GM23248 (cell line): Measurements from ENCODE around the gene CTNNB1. TPM values are rescaled to one million over a fixed set of nuclear protein-coding genes. Genes with fewer than 3 reads are reported as not detected.

Experiments
- DNase-seq: peaks from one replicate; pipeline ENCODE4 v3.0.0-alpha.2; 2015
- H2AFZ ChIP-seq: fragments of 200-600 bp; sonication (generic); 2 replicates; pipeline ENCODE4 v1.6.1; 2016; ENCODE audit warnings: antibody characterized with exemption
- H3F3A ChIP-seq: fragments of 200-600 bp; sonication (generic); 2 replicates; pipeline ENCODE4 v1.6.1; 2016; ENCODE audit warnings: mild to moderate bottlenecking, antibody characterized with exemption, mixed run types; ENCODE audit not compliant: insufficient read depth
- H3K27ac ChIP-seq: fragments of 200-600 bp; sonication (generic); 2 replicates; pipeline ENCODE4 v1.5.1; 2016; ENCODE audit warnings: mild to moderate bottlenecking
- H3K27me3 ChIP-seq: fragments of 200-600 bp; sonication (generic); replicated peaks from 2 replicates; pipeline ENCODE4 v1.6.1; 2016; ENCODE audit warnings: mild to moderate bottlenecking; ENCODE audit not compliant: insufficient read depth
- H3K36me3 ChIP-seq: fragments of 200-600 bp; sonication (generic); 2 replicates; pipeline ENCODE4 v1.6.1; 2016; ENCODE audit warnings: low read depth, mild to moderate bottlenecking
- H3K4me1 ChIP-seq: fragments of 200-600 bp; sonication (generic); 2 replicates; pipeline ENCODE4 v1.6.1; 2016; ENCODE audit warnings: mild to moderate bottlenecking; ENCODE audit not compliant: insufficient read depth
- H3K4me2 ChIP-seq: fragments of 200-600 bp; sonication (generic); one replicate; pipeline ENCODE4 v1.6.1; 2016; ENCODE audit warnings: mild to moderate bottlenecking; ENCODE audit not compliant: unreplicated experiment
- H3K4me3 ChIP-seq: fragments of 200-600 bp; sonication (generic); 2 replicates; pipeline ENCODE4 v1.5.1; 2016; ENCODE audit warnings: mild to moderate bottlenecking
- H3K79me2 ChIP-seq: fragments of 200-600 bp; sonication (generic); 2 replicates; pipeline ENCODE4 v1.6.1; 2016; ENCODE audit warnings: mild to moderate bottlenecking; ENCODE audit not compliant: insufficient read depth
- H3K9ac ChIP-seq: fragments of 200-600 bp; sonication (generic); 2 replicates; pipeline ENCODE4 v1.6.1; 2016; ENCODE audit warnings: mild to moderate bottlenecking
- H3K9me2 ChIP-seq: fragments of 200-600 bp; sonication (generic); 2 replicates; pipeline ENCODE4 v1.6.1; 2016; ENCODE audit warnings: mixed run types, mild to moderate bottlenecking, moderate library complexity; ENCODE audit not compliant: insufficient read depth
- H3K9me3 ChIP-seq: fragments of 200-600 bp; sonication (generic); one replicate; pipeline ENCODE4 v1.6.1; 2017; ENCODE audit warnings: low read depth
- H4K20me1 ChIP-seq: fragments of 200-600 bp; sonication (generic); 2 replicates; pipeline ENCODE4 v1.6.0; 2016; ENCODE audit not compliant: insufficient read depth
- EZH2 ChIP-seq: fragments of 200-600 bp; sonication (generic); IDR thresholded peaks from 2 replicates; pipeline ENCODE4 v1.6.1; 2018; ENCODE audit warnings: antibody characterized with exemption, mild to moderate bottlenecking; ENCODE audit not compliant: insufficient read depth, poor library complexity, severe bottlenecking
- EZH2phosphoT487 ChIP-seq: fragments of 200-600 bp; sonication (generic); IDR thresholded peaks from 2 replicates; pipeline ENCODE4 v1.6.1; 2018; ENCODE audit warnings: antibody characterized with exemption, moderate library complexity, mild to moderate bottlenecking, low read depth; ENCODE audit not compliant: insufficient read depth
- WGBS, 2 experiments: methylation state at CpG; one replicate each; pipeline ENCODE4 v1.1.6; 2015 to 2017; ENCODE audit warnings: low lambda C conversion rate in 2 of 2, low coverage in 1 of 2; ENCODE audit errors: missing lambda C conversion rate in 2 of 2; 5-methylcytosine and 5-hydroxymethylcytosine counted together
- in situ Hi-C: fragments of 300-500 bp; cut with MboI; formaldehyde crosslinking; loops from 2 replicates; pipeline ENCODE4 v1.15.0; 2020
- polyA plus RNA-seq: library from polyadenylated mRNA; unstranded; fragments of >200 nt; fragmentation: Nextera tagmentation; extraction: Ambion mirVana; gene quantifications from 2 replicates; pipeline ENCODE4 v1.2.1, GENCODE V29; 2016
- total RNA-seq: library from RNA; depleted of rRNA; stranded (reverse); fragments of >200 nt; shearing (Covaris generic); gene quantifications from 2 replicates; pipeline ENCODE4 v1.2.3, GENCODE V29; 2014

Gene CTNNB1
- total and polyA plus RNA-seq, 2 experiments from 2014 or later, result 182 to 492 TPM

- Histone ChIP-seq H3K27me3 (no peaks in the 10 kb centered on the region), H3F3A (no peaks in the 10 kb centered on the region), H2AFZ (no peak overlapping the region), H3K27ac (no peak overlapping the region), H3K4me1 (no peaks in the 10 kb centered on the region), H3K9me3 (no peaks in the 10 kb centered on the region), H3K4me3 (no peak overlapping the region), H3K9me2 (no peaks in the 10 kb centered on the region), H3K9ac (no peak overlapping the region), H3K79me2 (no peaks in the 10 kb centered on the region), H4K20me1 (no peaks in the 10 kb centered on the region), H3K4me2 (no peak overlapping the region), H3K36me3 (no peaks in the 10 kb centered on the region)
- in situ Hi-C loops, result no loop called here
- 40 to 44% methylated on average over 3 of the region's 3 CpGs for WGBS, 2 experiments
- no peak for DNase-seq
- TF ChIP-seq EZH2 (no peak), EZH2phosphoT487 (no peak)
These were observed 36.8 kb upstream of the CTNNB1 start for GRCh38 chr3:41162541-41162940.

- Histone ChIP-seq H4K20me1 (no peaks in the 10 kb centered on the region), H3K27ac (no peak overlapping the region), H3K79me2 (no peaks in the 10 kb centered on the region), H3F3A (no peaks in the 10 kb centered on the region), H3K9me2 (no peaks in the 10 kb centered on the region), H2AFZ (no peak overlapping the region), H3K4me1 (no peaks in the 10 kb centered on the region), H3K36me3 (no peaks in the 10 kb centered on the region), H3K9ac (no peak overlapping the region), H3K4me3 (no peak overlapping the region), H3K27me3 (no peaks in the 10 kb centered on the region; the same call in 1 of the 2 replicates), H3K9me3 (no peaks in the 10 kb centered on the region), H3K4me2 (no peak overlapping the region)
- DNase-seq, result no peak
- 27 to 31% methylated on average over 1 of the region's 1 CpG for WGBS, 2 experiments
- in situ Hi-C loops, result no loop called here
- TF ChIP-seq EZH2phosphoT487 (no peak), EZH2 (no peak)
These were observed 36.3 kb upstream of the CTNNB1 start for GRCh38 chr3:41163006-41163405.

- Histone ChIP-seq H3K9me3 (no peaks in the 10 kb centered on the region), H3K36me3 (no peaks in the 10 kb centered on the region)
- no peak for DNase-seq
These were observed 35.9 kb upstream of the CTNNB1 start for GRCh38 chr3:41163421-41163820.

GRCh38 chr3:41164777-41165176 lies 34.5 kb upstream of the CTNNB1 start:
- Histone ChIP-seq H3K27me3 (peaks cover 5% of the 10 kb centered on the region; the same call in 1 of the 2 replicates), H3K9ac (no peak overlapping the region), H3K4me1 (no peaks in the 10 kb centered on the region), H3K79me2 (no peaks in the 10 kb centered on the region), H3K9me3 (no peaks in the 10 kb centered on the region), H3K4me3 (no peak overlapping the region), H3K27ac (no peak overlapping the region), H3K36me3 (no peaks in the 10 kb centered on the region), H3K9me2 (0 out of 2 replicates have a peak, but pooled peaks cover 3% of the 10 kb centered on the region), H3F3A (no peaks in the 10 kb centered on the region), H3K4me2 (no peak overlapping the region), H4K20me1 (no peaks in the 10 kb centered on the region), H2AFZ (no peak overlapping the region)
- in situ Hi-C loops, result no loop called here
- no peak for DNase-seq
- whole genome bisulfite sequencing, 2 experiments, result 14% methylated on average over 2 of the region's 2 CpGs
- TF ChIP-seq EZH2, result no peak
- no peak for TF ChIP-seq EZH2phosphoT487

More at GRCh38 chr3:41163421-41163820, 35.9 kb upstream of the CTNNB1 start:
- Histone ChIP-seq H3K27me3 (peaks cover 2% of the 10 kb centered on the region; the same call in 1 of the 2 replicates), H3K4me2 (no peak overlapping the region), H3K79me2 (no peaks in the 10 kb centered on the region), H3K4me1 (no peaks in the 10 kb centered on the region), H3F3A (no peaks in the 10 kb centered on the region), H2AFZ (no peak overlapping the region), H3K9ac (no peak overlapping the region), H3K9me2 (no peaks in the 10 kb centered on the region), H3K4me3 (no peak overlapping the region), H3K27ac (no peak overlapping the region), H4K20me1 (no peaks in the 10 kb centered on the region)
- in situ Hi-C loops, result no loop called here
- 35% methylated on average over 3 of the region's 3 CpGs for WGBS, 2 experiments
- TF ChIP-seq EZH2 (no peak), EZH2phosphoT487 (no peak)
